HG02970 (cell line): ENCODE data around the gene TBC1D16.
"Not testable (repeated sequence)": the region's sequence is repeated elsewhere in the genome, so short reads cannot be mapped to it uniquely, and the experiment has no call there.

Experiments used
- ATAC-seq: cut with Tn5 transposase; IDR thresholded peaks from one replicate; pipeline ENCODE4 v1.9.1; 2021; ENCODE audit warnings: mild to moderate bottlenecking, moderate library complexity, moderate number of reproducible peaks; ENCODE audit not compliant: unreplicated experiment, low FRiP score

Gene TBC1D16

DNA sequence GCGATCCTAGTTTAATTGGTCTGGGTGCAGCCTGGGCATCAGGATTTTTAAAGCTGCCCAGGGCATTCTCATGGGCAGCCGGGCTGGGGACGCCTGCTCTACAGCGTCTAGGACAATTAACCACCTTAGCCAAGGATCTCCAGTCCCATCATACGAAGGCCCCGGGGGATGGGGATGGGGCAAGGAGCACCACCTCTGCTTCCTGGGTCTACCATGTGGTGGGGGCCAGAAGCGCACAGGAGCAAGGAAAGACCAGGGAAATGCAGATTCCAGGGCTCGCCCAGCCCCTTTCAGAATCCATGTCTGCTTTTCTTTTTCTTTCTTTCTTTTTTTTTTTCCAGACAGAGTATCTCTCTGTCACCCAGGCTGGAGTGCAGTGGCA is 29.3 kb downstream of the TBC1D16 start:
- ATAC-seq, result no peak

DNA sequence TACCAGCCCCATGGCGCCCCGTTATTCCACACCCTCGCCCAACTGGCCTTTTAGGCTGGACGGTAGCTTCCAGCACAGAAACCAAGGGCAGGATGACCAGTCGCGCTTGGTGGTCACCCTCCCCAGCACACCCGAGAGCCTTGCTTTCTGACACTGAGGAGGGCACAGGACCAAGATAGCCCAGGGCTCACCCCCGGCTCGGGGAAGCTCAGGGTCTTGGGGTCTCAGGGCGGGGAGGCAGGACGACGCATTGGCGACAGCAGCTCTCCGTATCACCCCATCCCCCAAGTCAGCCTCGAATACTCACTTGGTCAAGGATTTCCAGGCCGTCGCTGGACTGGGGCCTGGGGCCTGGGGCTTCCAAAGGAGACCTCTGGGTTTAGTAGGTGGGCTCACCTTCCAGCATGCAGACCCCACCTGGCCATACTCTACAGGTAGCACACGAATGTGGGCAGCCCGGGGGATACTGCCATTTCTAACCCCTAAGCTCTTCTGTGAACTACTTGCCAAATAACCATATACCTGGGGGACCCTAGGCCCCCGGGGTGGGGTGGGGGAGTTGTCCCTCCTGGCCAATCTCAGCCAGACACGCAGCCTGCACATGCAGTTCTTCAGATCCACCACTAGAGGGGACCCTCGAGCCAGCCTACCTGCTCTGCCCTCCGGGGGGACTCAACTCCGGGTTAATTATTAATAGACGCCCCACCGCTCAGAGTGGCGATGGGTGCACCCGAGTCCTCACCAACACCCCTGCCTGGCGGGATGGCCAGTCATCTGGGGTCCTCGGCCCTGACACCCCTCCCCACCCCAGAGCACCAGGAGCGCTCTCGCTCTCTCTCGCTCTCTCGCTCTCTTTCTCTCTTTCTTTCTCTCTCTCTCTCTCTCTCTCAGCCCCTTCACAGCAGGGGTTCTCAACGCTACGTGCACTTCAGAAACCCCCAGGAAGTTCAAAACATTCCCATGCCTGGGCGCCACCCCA is 30.0 kb downstream of the TBC1D16 start:
- no peak for ATAC-seq

DNA sequence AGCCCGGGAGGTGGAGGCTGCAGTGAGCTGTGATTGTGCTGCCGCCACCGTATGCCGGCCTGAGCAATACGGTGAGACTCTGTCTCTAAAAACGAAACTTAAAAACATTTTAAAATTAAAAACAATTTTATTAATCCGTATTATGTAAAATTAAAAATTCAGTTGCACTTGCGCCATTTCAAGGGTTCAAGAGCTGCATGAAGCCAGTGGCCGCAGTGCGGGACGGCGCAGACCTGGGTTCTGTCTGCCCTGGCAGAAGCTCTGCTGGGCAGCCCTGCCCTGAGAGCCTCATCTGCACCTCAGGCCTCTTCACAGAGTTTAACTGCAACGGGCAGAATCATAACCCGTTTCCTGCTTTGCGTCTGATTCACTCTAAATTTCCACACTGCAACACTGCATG is 31.7 kb downstream of the TBC1D16 start:
- ATAC-seq, result no peak

DNA sequence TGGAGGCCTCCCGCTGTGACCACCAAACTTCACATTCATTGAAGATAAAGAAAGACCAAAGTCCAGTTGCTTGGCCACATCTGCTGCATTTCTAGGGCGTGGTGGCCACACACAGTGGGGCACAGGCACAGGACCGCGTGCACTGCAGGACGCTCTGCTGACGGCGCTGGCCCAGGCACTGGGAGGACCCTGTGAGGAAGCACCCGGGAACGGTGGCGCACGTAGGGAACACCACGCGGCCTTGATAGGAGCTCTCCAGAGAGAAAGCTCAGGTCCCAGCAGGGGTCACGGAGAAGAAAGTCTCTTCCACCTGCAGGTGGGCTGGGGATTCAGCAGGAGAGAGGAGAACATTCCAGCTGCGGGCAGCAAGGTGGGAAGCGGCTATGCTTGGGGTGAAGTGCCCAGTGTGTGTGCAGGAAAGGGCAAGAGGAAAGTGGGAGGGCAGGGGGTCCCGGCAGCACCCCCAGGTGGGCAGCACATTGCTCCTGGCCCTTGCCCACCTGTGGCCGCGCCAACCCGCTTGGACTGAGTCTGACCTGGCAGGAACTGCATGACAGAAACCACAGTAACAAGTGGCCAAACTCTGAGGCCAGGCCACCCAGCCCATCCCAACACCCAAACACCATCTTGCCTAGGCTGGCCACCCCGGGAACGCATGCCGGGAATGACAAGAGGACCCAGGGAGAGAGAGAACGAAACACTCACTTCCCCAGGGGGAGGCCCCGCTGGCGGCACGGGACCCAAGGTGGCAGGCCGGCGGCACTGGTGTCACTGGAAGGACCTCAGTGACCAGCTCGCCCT is 32.8 kb downstream of the TBC1D16 start:
- no peak for ATAC-seq

DNA sequence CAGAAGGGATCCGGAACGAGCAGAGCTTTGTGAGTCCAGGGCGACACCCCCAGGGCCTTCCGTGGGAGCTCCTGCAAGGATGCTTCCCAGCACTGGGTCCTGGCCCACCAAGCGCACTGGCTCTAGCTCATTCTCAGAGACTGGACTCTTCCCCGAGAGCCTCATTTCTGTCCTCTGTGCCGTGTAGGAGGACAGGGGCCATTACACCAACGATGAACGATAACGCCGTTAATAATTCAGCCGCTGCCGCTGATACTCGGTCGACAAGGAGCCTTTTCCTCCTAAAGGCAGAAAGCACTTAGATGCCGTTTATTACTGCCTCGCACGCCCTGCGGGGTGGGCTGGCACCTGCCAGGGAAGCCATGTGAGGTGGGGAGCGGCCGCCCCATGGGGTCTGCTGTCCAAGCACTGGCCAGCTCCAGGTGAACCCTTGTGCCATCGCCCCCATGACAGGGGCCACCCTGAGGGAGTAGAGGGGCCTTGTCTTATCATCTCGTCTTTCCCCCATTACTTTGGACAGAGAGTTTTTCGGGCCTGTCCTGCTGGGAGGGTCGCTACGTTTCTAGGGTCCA is 33.5 kb downstream of the TBC1D16 start:
- ATAC-seq, result no peak

- no peak for ATAC-seq
Measured at GRCh38 chr17:80000981-80001775, 34.5 kb downstream of the TBC1D16 start.

GRCh38 chr17:80000136-80000535 is 35.5 kb downstream of the TBC1D16 start:
- no peak for ATAC-seq

DNA sequence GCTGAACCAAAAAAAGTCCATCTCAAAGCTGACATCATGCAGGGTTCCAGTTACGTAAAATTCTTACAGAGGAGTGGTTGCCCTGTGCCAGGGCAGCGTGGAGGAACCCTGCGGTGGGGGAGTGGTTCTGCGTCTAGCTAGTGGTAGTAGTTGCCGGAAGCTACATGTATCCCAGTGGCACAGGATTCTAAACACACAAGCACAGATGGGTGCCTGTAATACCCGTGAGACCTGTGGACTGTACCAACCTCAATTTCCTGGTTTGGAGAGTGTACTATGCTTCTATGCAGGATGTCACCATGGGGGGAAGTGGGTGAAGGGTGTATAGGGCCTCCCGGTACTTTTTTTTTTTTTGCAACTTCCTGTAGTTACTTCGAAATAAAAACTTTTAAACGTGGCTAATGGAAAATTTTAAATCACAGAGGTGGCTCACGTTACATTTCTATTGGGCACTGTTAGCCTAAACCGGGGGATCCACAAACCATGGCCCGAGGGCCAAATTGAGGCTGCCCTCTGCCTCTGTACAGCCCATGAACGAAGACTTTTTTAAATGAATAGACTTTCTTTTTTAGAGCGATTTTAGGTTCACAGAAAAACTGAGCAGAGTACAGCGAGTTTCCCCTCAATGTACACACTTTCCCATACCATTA is 38.5 kb downstream of the TBC1D16 start:
- ATAC-seq, result no peak

GRCh38 chr17:79996291-79996690 is 39.4 kb downstream of the TBC1D16 start:
- no peak for ATAC-seq

- ATAC-seq, result no peak
Measured at GRCh38 chr17:79995696-79996095, 40.0 kb downstream of the TBC1D16 start.

- no peak for ATAC-seq
Measured at GRCh38 chr17:79994602-79995001, 41.1 kb downstream of the TBC1D16 start.

DNA sequence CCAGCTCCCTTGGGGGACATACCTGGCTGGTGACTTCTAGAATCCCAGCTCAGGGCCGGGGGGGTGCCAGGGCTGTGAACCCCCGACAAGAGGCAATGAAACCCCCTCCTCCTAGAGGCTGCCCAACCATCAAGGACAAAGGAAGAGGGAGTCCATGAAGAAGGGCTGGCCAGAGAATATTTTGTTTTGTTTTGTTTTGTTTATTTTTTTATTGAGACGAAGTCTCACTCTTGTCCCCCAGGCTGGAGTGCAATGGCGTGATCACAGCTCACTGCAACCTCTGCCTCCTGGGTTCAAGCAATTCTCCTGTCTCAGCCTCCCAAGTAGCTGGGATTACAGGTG is 41.5 kb downstream of the TBC1D16 start:
- not testable (repeated sequence) for ATAC-seq

- no peak for ATAC-seq
Measured at GRCh38 chr17:79993390-79994227, 42.1 kb downstream of the TBC1D16 start.

DNA sequence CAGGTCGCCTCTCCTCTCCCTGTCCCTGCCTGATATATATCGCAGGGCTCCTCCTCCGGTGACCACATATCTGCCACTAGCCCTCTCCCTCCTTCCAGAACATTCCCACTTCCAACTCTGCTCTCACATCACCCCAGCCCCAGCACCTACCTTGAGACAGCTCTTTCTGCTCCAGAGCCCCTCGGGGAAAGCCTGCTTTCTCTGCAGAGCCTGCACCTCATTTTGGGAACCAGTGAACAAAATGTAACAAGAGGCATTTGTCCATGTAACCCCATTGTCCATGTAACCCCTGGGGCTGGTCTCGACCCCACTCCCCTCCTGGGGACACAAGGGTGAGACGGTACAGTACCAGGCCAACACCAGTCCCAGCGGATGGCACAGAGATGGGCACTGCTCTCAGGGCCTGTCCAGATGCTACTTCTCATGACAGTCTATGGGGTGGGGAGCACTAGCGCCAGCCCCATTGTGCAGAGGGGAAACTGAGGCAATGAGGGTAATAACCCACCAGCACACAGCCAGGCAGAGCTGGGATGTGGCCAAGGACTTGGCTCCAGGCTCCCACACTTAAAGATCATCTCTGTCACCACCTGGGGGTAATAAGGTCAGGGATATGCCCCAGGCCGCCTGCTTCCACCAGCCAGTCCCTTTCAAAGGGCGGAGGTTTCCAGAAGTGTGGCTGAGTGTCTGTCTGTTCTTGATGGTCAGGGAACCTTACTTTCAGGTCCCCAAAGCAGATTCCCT is 42.9 kb downstream of the TBC1D16 start:
- ATAC-seq, result no peak

DNA sequence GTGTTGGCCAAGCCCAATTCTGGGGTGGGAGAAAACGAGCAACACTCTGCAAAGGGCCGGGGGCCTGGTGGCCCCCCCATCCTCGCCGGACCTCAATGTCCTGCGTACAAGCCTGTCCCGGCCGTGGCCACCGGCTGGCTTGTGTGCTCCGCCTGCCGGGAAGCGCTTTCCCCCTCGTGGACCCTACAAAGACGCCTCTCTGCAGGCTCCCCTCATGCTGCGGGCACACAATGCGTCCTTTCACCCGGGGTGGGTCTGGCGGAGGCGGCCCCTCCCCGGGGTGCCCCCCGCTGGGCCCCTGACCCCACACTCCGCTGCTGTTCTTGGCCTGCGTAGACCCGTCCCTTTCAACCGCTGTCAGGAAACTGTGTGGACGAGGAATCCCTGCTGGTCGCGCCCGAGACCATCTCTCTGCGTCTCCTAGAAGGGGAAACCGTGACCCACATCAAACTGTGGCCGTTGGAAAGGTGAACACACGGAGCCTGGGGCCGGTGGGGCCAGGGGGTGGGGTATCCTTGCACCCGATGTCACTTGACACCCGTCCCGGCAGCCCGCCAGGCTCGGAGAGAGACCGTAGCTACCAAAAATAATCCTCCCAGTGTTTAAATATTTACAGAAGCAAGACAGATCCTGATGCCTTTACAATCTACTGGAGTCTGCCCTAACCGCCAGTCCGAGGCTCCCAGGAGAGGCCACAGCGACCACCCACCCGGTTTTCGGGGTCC is 43.6 kb downstream of the TBC1D16 start:
- ATAC-seq, result no peak

DNA sequence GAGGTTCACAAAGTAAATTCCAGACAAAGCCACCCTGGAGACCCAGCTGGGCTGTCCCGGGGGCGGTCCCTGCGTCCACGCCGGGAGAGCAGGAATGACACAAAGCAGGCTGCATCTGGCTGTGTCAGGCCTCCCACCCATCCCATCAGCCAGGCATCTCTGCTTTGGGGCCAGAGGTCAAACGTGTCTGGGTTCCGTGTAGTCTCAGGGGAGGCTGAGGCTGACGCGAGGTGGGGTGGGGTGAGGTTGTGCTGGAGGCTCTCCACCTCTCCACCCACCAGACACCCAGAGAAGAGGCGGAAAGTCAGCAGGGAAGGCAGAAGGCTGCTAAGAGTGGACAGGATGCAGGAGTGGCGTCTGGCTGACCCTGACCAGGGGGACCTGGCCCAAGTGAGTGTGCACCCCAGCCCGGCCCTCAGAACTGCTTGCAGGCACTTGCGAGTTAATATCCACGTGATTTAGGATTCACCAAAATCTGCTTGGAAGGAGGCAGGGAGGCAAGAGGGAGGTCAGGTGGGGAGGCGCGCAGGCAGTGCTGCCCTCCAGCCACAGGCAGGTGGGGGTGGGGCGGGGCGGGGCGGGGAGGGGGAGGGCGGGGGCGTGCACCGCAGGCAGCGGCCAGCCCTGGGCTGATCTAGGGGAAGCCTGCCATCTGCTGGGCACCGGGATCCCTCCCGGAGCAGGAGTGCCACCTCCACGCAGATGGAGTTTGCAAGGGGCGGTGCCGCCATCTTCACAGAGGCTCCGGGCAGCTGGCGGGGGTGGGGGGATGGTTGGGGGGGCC is 44.3 kb downstream of the TBC1D16 start:
- ATAC-seq, result no peak

GRCh38 chr17:79990704-79991103 is 45.0 kb downstream of the TBC1D16 start:
- no peak for ATAC-seq
